OCI-LY7 (cell line): ENCODE results near the gene PRMT2. TPM values are rescaled to one million over a fixed set of nuclear protein-coding genes. Genes with fewer than 3 reads are reported as not detected.

Experiments used
- BruUV-seq: library from RNA; stranded (reverse); fragments of 400-500 nt; replicated peaks from 2 replicates; lab custom pipeline; 2021; lab: Mats Ljungman, UMichigan
- CTCF ChIA-PET: fragments of 300-600 bp; sonication (Branson Sonifier 250); formaldehyde crosslinking; loops from one replicate; lab custom pipeline; 2022; ENCODE audit warnings: antibody characterized with exemption; ENCODE audit not compliant: unreplicated experiment; lab: Charles Lee
- POLR2A ChIA-PET: fragments of 300-600 bp; sonication (Branson Sonifier 250); formaldehyde crosslinking; loops from one replicate; lab custom pipeline; 2022; ENCODE audit warnings: antibody characterized with exemption; lab: Charles Lee
- DNase-seq: peaks from one replicate; pipeline ENCODE4 v3.0.0-alpha.2; 2015; ENCODE audit warnings: low spot score
- H2AFZ ChIP-seq: fragments of 200-600 bp; sonication (generic), shearing (Covaris generic); 2 replicates; pipeline ENCODE4 v1.6.1; 2014; ENCODE audit warnings: mild to moderate bottlenecking, antibody characterized with exemption, low read length, moderate library complexity
- H3K27ac ChIP-seq: fragments of 200-600 bp; sonication (generic); 2 replicates; pipeline ENCODE4 v1.5.1; 2014; ENCODE audit warnings: mixed run types, low read depth, mild to moderate bottlenecking, moderate library complexity, low read length, inconsistent platforms; ENCODE audit not compliant: poor library complexity, severe bottlenecking
- H3K36me3 ChIP-seq: fragments of 200-600 bp; sonication (generic); 2 replicates; pipeline ENCODE4 v1.6.1; 2014; ENCODE audit warnings: mild to moderate bottlenecking, antibody characterized with exemption, low read length, moderate library complexity, mixed read lengths; ENCODE audit not compliant: insufficient read depth
- H3K4me1 ChIP-seq: fragments of 200-600 bp; sonication (generic); 2 replicates; pipeline ENCODE4 v1.5.1; 2014; ENCODE audit warnings: mild to moderate bottlenecking, low read length; ENCODE audit not compliant: insufficient read depth, poor library complexity, severe bottlenecking
- H3K4me2 ChIP-seq: fragments of 200-600 bp; sonication (generic); 2 replicates; pipeline ENCODE4 v1.6.1; 2014; ENCODE audit warnings: mild to moderate bottlenecking, low read length
- H3K4me3 ChIP-seq: fragments of 200-600 bp; sonication (generic); 2 replicates; pipeline ENCODE4 v1.5.1; 2014; ENCODE audit warnings: mild to moderate bottlenecking, low read depth, low read length; ENCODE audit not compliant: poor library complexity, severe bottlenecking
- H3K79me2 ChIP-seq: fragments of 200-600 bp; sonication (generic); 2 replicates; pipeline ENCODE4 v1.6.1; 2016; ENCODE audit warnings: low read depth, mild to moderate bottlenecking, low read length, moderate library complexity, mixed read lengths; ENCODE audit not compliant: insufficient read depth
- H3K9me2 ChIP-seq: fragments of 200-600 bp; sonication (generic); 2 replicates; pipeline ENCODE4 v1.6.1; 2016; ENCODE audit warnings: mild to moderate bottlenecking, low read length, mixed read lengths; ENCODE audit not compliant: insufficient read depth
- H3K9me3 ChIP-seq: fragments of 200-600 bp; sonication (generic); 2 replicates; pipeline ENCODE4 v1.6.1; 2014; ENCODE audit warnings: mild to moderate bottlenecking, mixed run types, low read length, mixed read lengths
- H4K20me1 ChIP-seq: fragments of 200-600 bp; sonication (generic); 2 replicates; pipeline ENCODE4 v1.6.1; 2014; ENCODE audit warnings: mild to moderate bottlenecking, antibody characterized with exemption, low read length, moderate library complexity, mixed read lengths; ENCODE audit not compliant: insufficient read depth
- CTCF ChIP-seq: fragments of 200-600 bp; sonication (generic); conservative IDR thresholded peaks from 2 replicates; pipeline ENCODE4 v1.5.1; 2014; ENCODE audit warnings: mild to moderate bottlenecking, antibody characterized with exemption, low read length, moderate library complexity, mixed read lengths
- EZH2phosphoT487 ChIP-seq: fragments of 200-600 bp; sonication (generic); IDR thresholded peaks from 2 replicates; pipeline ENCODE4 v1.6.1; 2018; ENCODE audit warnings: low read depth, borderline replicate concordance, mild to moderate bottlenecking, mixed run types, antibody characterized with exemption, low read length, moderate library complexity, mixed read lengths
- intact Hi-C: fragments of 100-400 bp; cut with micrococcal nuclease; formaldehyde crosslinking; loops from one replicate; pipeline ENCODE4 v1.10.0; 2022; ENCODE audit not compliant: unreplicated experiment
- total RNA-seq, 2 experiments: library from RNA; depleted of rRNA in 1 of 2; stranded (reverse); fragments of >200 nt in 1 of 2; shearing (Covaris generic) in 1 of 2; gene quantifications; 2 replicates each; pipeline ENCODE4 v1.2.3, GENCODE V29; 2014 to 2022

PRMT2 gene
- total RNA-seq, 2 experiments from 2014 or later: 30.5 to 32.8 TPM

GRCh38 chr21:46661642-46662366, 26.3 kb downstream of the PRMT2 start:
- no peaks in the 10 kb centered on the region for H3K36me3 ChIP-seq
- BruUV-seq: no TSS peak
- intact Hi-C loops: no loop called here
- no peaks in the 10 kb centered on the region for H3K9me2 ChIP-seq
- POLR2A ChIA-PET: no interaction called here
- TF ChIP-seq CTCF (no peak), EZH2phosphoT487 (no peak)
- no peaks in the 10 kb centered on the region for H3K79me2 ChIP-seq
- CTCF ChIA-PET: no interaction called here
- no peak for DNase-seq
- H4K20me1 ChIP-seq: no peaks in the 10 kb centered on the region
- no peak overlapping the region for H3K4me3 ChIP-seq
- no peaks in the 10 kb centered on the region for H3K4me1 ChIP-seq
- no peak overlapping the region for H3K27ac ChIP-seq
- 0 out of 2 replicates have a peak overlapping the region, but pooled peaks have one; percentile 48 for H2AFZ ChIP-seq
- no peaks in the 10 kb centered on the region for H3K9me3 ChIP-seq
- peak overlapping the region; percentile 22; the same call in 1 of the 2 replicates for H3K4me2 ChIP-seq

GRCh38 chr21:46662367-46662654, 26.8 kb downstream of the PRMT2 start:
- H3K9me3 ChIP-seq: no peaks in the 10 kb centered on the region
- H3K36me3 ChIP-seq: no peaks in the 10 kb centered on the region
- H3K79me2 ChIP-seq: no peaks in the 10 kb centered on the region
- TF ChIP-seq EZH2phosphoT487 (no peak), CTCF (no peak)
- H3K4me1 ChIP-seq: no peaks in the 10 kb centered on the region
- no peak overlapping the region for H3K4me3 ChIP-seq
- H3K27ac ChIP-seq: no peak overlapping the region
- DNase-seq: no peak
- CTCF ChIA-PET: interaction anchor here (0.6 kb wide), 1 partner anchor 20 kb away, joined by 3 read pairs; no protein-coding TSS in a partner anchor
- no peak overlapping the region for H3K4me2 ChIP-seq
- BruUV-seq: no TSS peak
- H4K20me1 ChIP-seq: no peaks in the 10 kb centered on the region
- H3K9me2 ChIP-seq: no peaks in the 10 kb centered on the region
- H2AFZ ChIP-seq: no peak overlapping the region
- intact Hi-C loops: no loop called here
- POLR2A ChIA-PET: no interaction called here

GRCh38 chr21:46662765-46663500, 27.5 kb downstream of the PRMT2 start:
- Histone ChIP-seq H2AFZ (no peak overlapping the region), H3K36me3 (no peaks in the 10 kb centered on the region), H3K9me2 (no peaks in the 10 kb centered on the region), H3K79me2 (no peaks in the 10 kb centered on the region), H4K20me1 (no peaks in the 10 kb centered on the region), H3K27ac (no peak overlapping the region), H3K4me2 (no peak overlapping the region), H3K4me1 (no peaks in the 10 kb centered on the region), H3K9me3 (no peaks in the 10 kb centered on the region), H3K4me3 (no peak overlapping the region)
- intact Hi-C loops: no loop called here
- CTCF ChIA-PET: interaction anchor here (0.6 kb wide), 1 partner anchor 21 kb away, joined by 3 read pairs; no protein-coding TSS in a partner anchor
- POLR2A ChIA-PET: no interaction called here
- no TSS peak for BruUV-seq
- no peak for DNase-seq
- no peak for TF ChIP-seq CTCF
- TF ChIP-seq EZH2phosphoT487: no peak
